Epithelial cell of esophagus (primary cell): ENCODE measurements around the gene CCDC191.

Source experiments
- DNase-seq: peaks from one replicate; pipeline ENCODE4 v3.0.0; 2010; ENCODE audit warnings: low read depth
- H3K4me3 ChIP-seq: 2 replicates; pipeline ENCODE4 v1.5.1; 2011; ENCODE audit warnings: mild to moderate bottlenecking, low read length, control low read depth
- CTCF ChIP-seq: IDR thresholded peaks from 2 replicates; pipeline ENCODE4 v1.5.1; 2011; ENCODE audit warnings: low read depth, mild to moderate bottlenecking, low read length, control low read depth, inconsistent platforms; ENCODE audit not compliant: insufficient read depth; ENCODE audit errors: missing control alignments

The CCDC191 gene

GRCh38 chr3:114060906-114061655 lies 4.8 kb upstream of the CCDC191 start:
- no peak for TF ChIP-seq CTCF
- H3K4me3 ChIP-seq, result no peak overlapping the region
- DNase-seq, result no peak

GRCh38 chr3:114058646-114059045 lies 2.3 kb upstream of the CCDC191 start:
- H3K4me3 ChIP-seq, result no peak overlapping the region
- no peak for TF ChIP-seq CTCF
- peak; percentile 10 for DNase-seq

GRCh38 chr3:114057011-114057347 lies 653 bp upstream of the CCDC191 start:
- H3K4me3 ChIP-seq, result peak overlapping the region; percentile 97
- no peak for DNase-seq
- no peak for TF ChIP-seq CTCF

GRCh38 chr3:114052216-114052615 lies 4.1 kb downstream of the CCDC191 start:
- peak; percentile 7 for DNase-seq
- no peak overlapping the region for H3K4me3 ChIP-seq
- TF ChIP-seq CTCF, result no peak

- no peak for TF ChIP-seq CTCF
These were observed 13.1 kb downstream of the CCDC191 start for GRCh38 chr3:114043205-114043604.

GRCh38 chr3:114035896-114036295 lies 20.4 kb downstream of the CCDC191 start:
- DNase-seq, result no peak
- TF ChIP-seq CTCF, result no peak

More at GRCh38 chr3:114043205-114043604, 13.1 kb downstream of the CCDC191 start:
- H3K4me3 ChIP-seq, result no peak overlapping the region
- no peak for DNase-seq

More at GRCh38 chr3:114035896-114036295, 20.4 kb downstream of the CCDC191 start:
- H3K4me3 ChIP-seq, result no peak overlapping the region
